H9 (cell line): Measurements from ENCODE around the gene ZNF775. TPM values are rescaled to one million over a fixed set of nuclear protein-coding genes. Genes with fewer than 3 reads are reported as not detected.

Source experiments
- DNase-seq: peaks from one replicate; pipeline ENCODE4 v3.0.0-alpha.2; 2017
- H2AFZ ChIP-seq: one replicate; pipeline ENCODE4 v1.6.1; 2013; ENCODE audit warnings: mild to moderate bottlenecking, low read length, control low read depth, moderate library complexity
- H2AK5ac ChIP-seq: 2 replicates; pipeline ENCODE4 v1.6.1; 2013; ENCODE audit warnings: low read length, control low read depth, mixed read lengths; ENCODE audit not compliant: insufficient read length
- H2BK120ac ChIP-seq: one replicate; pipeline ENCODE4 v1.6.1; 2013; ENCODE audit warnings: low read depth, mild to moderate bottlenecking, low read length, control low read depth, inconsistent platforms; ENCODE audit not compliant: poor library complexity, severe bottlenecking
- H2BK12ac ChIP-seq: 2 replicates; pipeline ENCODE4 v1.6.1; 2013; ENCODE audit warnings: low read length, control low read depth, mixed read lengths, low read depth; ENCODE audit not compliant: insufficient read length
- H2BK15ac ChIP-seq: 2 replicates; pipeline ENCODE4 v1.6.1; 2013; ENCODE audit warnings: low read depth, low read length, control low read depth
- H2BK20ac ChIP-seq: one replicate; pipeline ENCODE4 v1.6.1; 2013; ENCODE audit warnings: low read depth, mild to moderate bottlenecking, low read length, control low read depth, inconsistent platforms; ENCODE audit not compliant: poor library complexity, severe bottlenecking
- H2BK5ac ChIP-seq: 2 replicates; pipeline ENCODE4 v1.6.1; 2013; ENCODE audit warnings: low read length, control low read depth, mixed read lengths; ENCODE audit not compliant: insufficient read length
- H3K14ac ChIP-seq: 2 replicates; pipeline ENCODE4 v1.6.1; 2013; ENCODE audit warnings: low read length, control low read depth; ENCODE audit not compliant: insufficient read depth
- H3K18ac ChIP-seq: 2 replicates; pipeline ENCODE4 v1.6.1; 2013; ENCODE audit warnings: low read depth, mild to moderate bottlenecking, mixed read lengths, low read length, control low read depth; ENCODE audit not compliant: insufficient read length
- H3K23ac ChIP-seq: 2 replicates; pipeline ENCODE4 v1.6.1; 2013; ENCODE audit warnings: low read length, control low read depth, mixed read lengths, low read depth; ENCODE audit not compliant: insufficient read length
- H3K23me2 ChIP-seq: 2 replicates; pipeline ENCODE4 v1.6.1; 2013; ENCODE audit warnings: low read depth, mild to moderate bottlenecking, mixed read lengths, low read length, control low read depth; ENCODE audit not compliant: insufficient read length, poor library complexity, severe bottlenecking
- H3K27ac ChIP-seq: 2 replicates; pipeline ENCODE4 v1.5.1; 2013; ENCODE audit warnings: low read length, control low read depth, mixed read lengths, low read depth; ENCODE audit not compliant: insufficient read length
- H3K27me3 ChIP-seq: 2 replicates; pipeline ENCODE4 v1.6.1; 2013; ENCODE audit warnings: low read length, control low read depth, inconsistent platforms; ENCODE audit not compliant: insufficient read depth
- H3K4ac ChIP-seq: 2 replicates; pipeline ENCODE4 v1.6.1; 2013; ENCODE audit warnings: low read depth, mild to moderate bottlenecking, control low read depth, inconsistent platforms, low read length, moderate library complexity
- H3K4me1 ChIP-seq: 2 replicates; pipeline ENCODE4 v1.6.1; 2013; ENCODE audit warnings: low read length, control low read depth, inconsistent platforms; ENCODE audit not compliant: insufficient read depth
- H3K4me2 ChIP-seq: 2 replicates; pipeline ENCODE4 v1.6.1; 2013; ENCODE audit warnings: low read length, control low read depth, mixed read lengths; ENCODE audit not compliant: insufficient read length, insufficient read depth
- H3K56ac ChIP-seq: 2 replicates; pipeline ENCODE4 v1.6.1; 2013; ENCODE audit warnings: low read depth, mild to moderate bottlenecking, mixed read lengths, low read length, control low read depth; ENCODE audit not compliant: insufficient read length
- H3K79me1 ChIP-seq: 2 replicates; pipeline ENCODE4 v1.6.1; 2013; ENCODE audit warnings: low read depth, mild to moderate bottlenecking, moderate library complexity, low read length, control low read depth, inconsistent platforms; ENCODE audit not compliant: insufficient read depth, poor library complexity, severe bottlenecking
- H3K79me2 ChIP-seq: 2 replicates; pipeline ENCODE4 v1.6.1; 2013; ENCODE audit warnings: low read length, control low read depth, inconsistent platforms; ENCODE audit not compliant: insufficient read depth
- H3K9ac ChIP-seq: 2 replicates; pipeline ENCODE4 v1.6.1; 2013; ENCODE audit warnings: low read length, control low read depth, mixed read lengths; ENCODE audit not compliant: insufficient read length; ENCODE audit errors: extremely low read depth
- H3K9me3 ChIP-seq: one replicate; pipeline ENCODE4 v1.6.1; 2013; ENCODE audit warnings: low read depth, low read length, inconsistent platforms; ENCODE audit not compliant: control insufficient read depth
- H3T11ph ChIP-seq: one replicate; pipeline ENCODE4 v1.6.1; 2013; ENCODE audit warnings: mild to moderate bottlenecking, low read length, control low read depth, inconsistent platforms
- H4K20me1 ChIP-seq: one replicate; pipeline ENCODE4 v1.6.1; 2013; ENCODE audit not compliant: control insufficient read depth, insufficient read length, insufficient read depth
- H4K5ac ChIP-seq: 2 replicates; pipeline ENCODE4 v1.6.1; 2013; ENCODE audit warnings: low read depth, mild to moderate bottlenecking, mixed read lengths, low read length, control low read depth; ENCODE audit not compliant: insufficient read length
- H4K8ac ChIP-seq: replicated peaks from 2 replicates; pipeline ENCODE4 v1.6.1; 2013; ENCODE audit warnings: low read length, control low read depth, mixed read lengths, low read depth; ENCODE audit not compliant: insufficient read length
- H4K91ac ChIP-seq: 2 replicates; pipeline ENCODE4 v1.6.1; 2013; ENCODE audit warnings: low read depth, mild to moderate bottlenecking, moderate library complexity, mixed read lengths, low read length, control low read depth; ENCODE audit not compliant: insufficient read length
- H3K27ac Mint-ChIP-seq, 3 experiments: 2 replicates in 2 of 3; 3 replicates in 1 of 3; pipeline ENCODE4 v1.8.0; 2020 to 2021; ENCODE audit warnings: mixed read lengths in 3 of 3, mild to moderate bottlenecking in 1 of 3, moderate library complexity in 1 of 3
- H3K27me3 Mint-ChIP-seq: 2 replicates; pipeline ENCODE4 v1.8.0; 2021; ENCODE audit warnings: low read depth, mild to moderate bottlenecking, moderate library complexity, mixed read lengths
- H3K36me3 Mint-ChIP-seq, 3 experiments: 2 replicates in 2 of 3; 3 replicates in 1 of 3; pipeline ENCODE4 v1.8.0; 2020 to 2021; ENCODE audit warnings: low read depth in 3 of 3, mixed read lengths in 3 of 3; ENCODE audit not compliant: insufficient read depth in 1 of 3
- H3K4me1 Mint-ChIP-seq, 2 experiments: 2 replicates each; pipeline ENCODE4 v1.8.0; 2020; ENCODE audit warnings: mixed read lengths in 2 of 2
- H3K4me3 Mint-ChIP-seq, 2 experiments: 2 replicates in 1 of 2; 3 replicates in 1 of 2; pipeline ENCODE4 v1.8.0; 2020 to 2021; ENCODE audit warnings: mild to moderate bottlenecking in 2 of 2, mixed read lengths in 2 of 2, moderate library complexity in 1 of 2
- H3K9me3 Mint-ChIP-seq, 2 experiments: 2 replicates in 1 of 2; 3 replicates in 1 of 2; pipeline ENCODE4 v1.8.0; 2020; ENCODE audit warnings: mild to moderate bottlenecking in 2 of 2, mixed read lengths in 2 of 2, moderate library complexity in 1 of 2
- CTCF ChIP-seq: fragments of 200-600 bp; sonication (generic); conservative IDR thresholded peaks from 3 replicates; pipeline ENCODE4 v1.8.0; 2021; ENCODE audit warnings: antibody characterized with exemption, mild to moderate bottlenecking
- whole genome bisulfite sequencing: extraction: QIAGEN DNeasy Blood & Tissue Kit; methylation state at CpG from one replicate; pipeline ENCODE4 v1.1.7; 2013; ENCODE audit warnings: missing lambda C conversion rate, low lambda C conversion rate, mixed read lengths; ENCODE audit not compliant: insufficient read length; ENCODE audit errors: extremely low coverage; 5-methylcytosine and 5-hydroxymethylcytosine counted together
- total RNA-seq: library from RNA; stranded (reverse); gene quantifications from 2 replicates; pipeline ENCODE4 v1.2.1, GENCODE V29; 2021

ZNF775 gene
- total RNA-seq, 1 experiment from 2014 or later: 10.5 TPM

DNA sequence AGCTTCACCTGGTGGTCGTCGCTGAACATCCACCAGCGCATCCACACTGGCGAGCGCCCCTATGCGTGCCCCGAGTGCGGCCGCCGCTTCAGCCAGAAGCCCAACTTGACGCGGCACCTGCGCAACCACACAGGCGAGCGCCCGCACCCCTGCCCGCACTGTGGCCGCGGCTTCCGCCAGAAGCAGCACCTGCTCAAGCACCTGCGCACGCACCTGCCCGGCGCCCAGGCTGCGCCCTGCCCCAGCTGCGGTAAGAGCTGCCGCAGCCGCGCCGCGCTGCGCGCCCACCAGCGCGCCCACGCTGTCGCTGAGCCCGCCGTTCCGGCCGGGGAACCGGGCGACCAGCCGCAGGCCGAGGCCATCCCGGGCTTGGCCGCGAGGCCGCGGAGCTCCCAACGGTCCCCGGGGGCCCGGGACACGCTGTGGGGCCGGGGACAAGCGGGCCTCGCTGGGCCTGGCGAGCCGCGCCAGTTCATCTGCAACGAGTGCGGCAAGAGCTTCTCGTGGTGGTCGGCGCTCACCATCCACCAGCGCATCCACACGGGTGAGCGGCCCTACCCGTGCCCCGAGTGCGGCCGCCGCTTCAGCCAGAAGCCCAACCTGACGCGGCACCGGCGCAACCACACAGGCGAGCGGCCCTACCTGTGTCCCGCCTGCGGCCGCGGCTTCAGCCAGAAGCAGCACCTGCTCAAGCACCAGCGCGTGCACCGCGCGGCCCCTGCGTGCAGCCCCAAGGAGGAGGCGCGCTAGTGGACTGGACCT, 18.4 kb downstream of the ZNF775 start:
- no peak overlapping the region for H4K91ac ChIP-seq
- H3K27me3 Mint-ChIP-seq: no peaks in the 10 kb centered on the region
- peaks cover 26% of the 10 kb centered on the region for H3K4me1 ChIP-seq
- WGBS: no CpG with 5 or more reads among the region's 91 CpGs
- H3K36me3 Mint-ChIP-seq: peaks cover 19 to 37% (median 24%) of the 10 kb centered on the region in 3 experiments
- H2AK5ac ChIP-seq: no peak overlapping the region
- no peak overlapping the region for H3K4ac ChIP-seq
- H2BK20ac ChIP-seq: no peak overlapping the region
- H3K79me2 ChIP-seq: no peaks in the 10 kb centered on the region
- H3K27me3 ChIP-seq: no peaks in the 10 kb centered on the region
- no peak overlapping the region for H3K18ac ChIP-seq
- H3K27ac ChIP-seq: no peak overlapping the region
- H4K8ac ChIP-seq: no peak overlapping the region
- H4K20me1 ChIP-seq: no peaks in the 10 kb centered on the region
- H3K23ac ChIP-seq: no peak overlapping the region
- H3K4me1 Mint-ChIP-seq: peaks cover 66 to 73% of the 10 kb centered on the region in 2 experiments
- H2BK5ac ChIP-seq: no peak overlapping the region
- TF ChIP-seq CTCF: no peak
- no peak overlapping the region for H2BK15ac ChIP-seq
- no peak overlapping the region for H3K27ac Mint-ChIP-seq
- no peak overlapping the region for H2AFZ ChIP-seq
- H3K14ac ChIP-seq: no peak overlapping the region
- no peak overlapping the region for H3K9ac ChIP-seq
- H4K5ac ChIP-seq: no peak overlapping the region
- no peak overlapping the region for H3K4me3 Mint-ChIP-seq
- H3K56ac ChIP-seq: no peak overlapping the region
- H3K9me3 ChIP-seq: no peaks in the 10 kb centered on the region
- H3K79me1 ChIP-seq: no peaks in the 10 kb centered on the region
- H3K9me3 Mint-ChIP-seq: no peaks in the 10 kb centered on the region; a peak in 1 of 5 replicates
- no peak overlapping the region for H3K4me2 ChIP-seq
- no peak overlapping the region for H2BK120ac ChIP-seq
- H3K23me2 ChIP-seq: no peaks in the 10 kb centered on the region
- no peak overlapping the region for H2BK12ac ChIP-seq
- DNase-seq: no peak
- H3T11ph ChIP-seq: no peak overlapping the region
